HG02973 (cell line): Measurements from ENCODE around the gene FBXW11.
"Not testable (repeated sequence)": the region's sequence is repeated elsewhere in the genome, so short reads cannot be mapped to it uniquely, and the experiment has no call there.

Experiments used
- ATAC-seq: cut with Tn5 transposase; IDR thresholded peaks from one replicate; pipeline ENCODE4 v1.9.1; 2021; ENCODE audit warnings: moderate library complexity; ENCODE audit not compliant: unreplicated experiment

The FBXW11 gene

GRCh38 chr5:171956314-171956713, 50.1 kb downstream of the FBXW11 start:
- ATAC-seq = no peak

GRCh38 chr5:171955761-171956160, 50.7 kb downstream of the FBXW11 start:
- no peak for ATAC-seq

- no peak for ATAC-seq
Observed at GRCh38 chr5:171954721-171955120, 51.7 kb downstream of the FBXW11 start.

GRCh38 chr5:171953860-171954701, 52.4 kb downstream of the FBXW11 start:
- ATAC-seq = no peak

- no peak for ATAC-seq
Observed at GRCh38 chr5:171952021-171952420, 54.4 kb downstream of the FBXW11 start.

GRCh38 chr5:171951218-171951617, 55.2 kb downstream of the FBXW11 start:
- no peak for ATAC-seq

- no peak for ATAC-seq
Observed at GRCh38 chr5:171946000-171946781, 60.2 kb downstream of the FBXW11 start.

GRCh38 chr5:171945476-171945875, 61.0 kb downstream of the FBXW11 start:
- ATAC-seq = no peak

- ATAC-seq = no peak
Observed at GRCh38 chr5:171945066-171945465, 61.4 kb downstream of the FBXW11 start.

GRCh38 chr5:171942112-171942516, 64.3 kb downstream of the FBXW11 start:
- ATAC-seq = peak; percentile 52

- peak; percentile 9 for ATAC-seq
Observed at GRCh38 chr5:171941675-171942074, 64.8 kb downstream of the FBXW11 start.

- not testable (repeated sequence) for ATAC-seq
Observed at GRCh38 chr5:171941275-171941674, 65.2 kb downstream of the FBXW11 start.

GRCh38 chr5:171939951-171940350, 66.5 kb downstream of the FBXW11 start:
- ATAC-seq = no peak

GRCh38 chr5:171938358-171938757, 68.1 kb downstream of the FBXW11 start:
- ATAC-seq = no peak

GRCh38 chr5:171937351-171937750, 69.1 kb downstream of the FBXW11 start:
- no peak for ATAC-seq

- no peak for ATAC-seq
Observed at GRCh38 chr5:171934586-171934985, 71.9 kb downstream of the FBXW11 start.

GRCh38 chr5:171931163-171931562, 75.3 kb downstream of the FBXW11 start:
- ATAC-seq = no peak

- ATAC-seq = no peak
Observed at GRCh38 chr5:171927345-171927941, 79.0 kb downstream of the FBXW11 start.

GRCh38 chr5:171926311-171926710, 80.1 kb downstream of the FBXW11 start:
- peak; percentile 82 for ATAC-seq

GRCh38 chr5:171924493-171925122, 81.8 kb downstream of the FBXW11 start:
- ATAC-seq = no peak

GRCh38 chr5:171920765-171921391, 85.6 kb downstream of the FBXW11 start:
- no peak for ATAC-seq
